HCT116 (cell line): Measurements from ENCODE around the gene PTPN23. TPM values are rescaled to one million over a fixed set of nuclear protein-coding genes. Genes with fewer than 3 reads are reported as not detected.

Experiments
- ATAC-seq: fragments of 200-7000 bp; cut with Tn5 transposase; 2 replicates; pipeline ENCODE4 v1.9.1; 2020; ENCODE audit warnings: mild to moderate bottlenecking, moderate library complexity
- BruUV-seq: library from RNA; stranded (reverse); fragments of 400-500 nt; replicated peaks from 2 replicates; lab custom pipeline; 2021; lab: Mats Ljungman, UMichigan
- CTCF ChIA-PET: fragments of 300-600 bp; sonication (Branson Sonifier 250); formaldehyde crosslinking; loops from one replicate; lab custom pipeline; 2021; ENCODE audit warnings: antibody characterized with exemption; lab: Charles Lee
- POLR2A ChIA-PET: fragments of 300-600, 350-600 bp; sonication (Branson Sonifier 250); formaldehyde crosslinking; loops from one replicate; lab custom pipeline; 2021; ENCODE audit warnings: antibody characterized with exemption; lab: Charles Lee
- RAD21 ChIA-PET, 2 experiments: fragments of 300-600 bp; sonication (Branson Sonifier 250); formaldehyde crosslinking; loops; one replicate each; lab custom pipeline; 2023; ENCODE audit warnings: low total read pairs in 2 of 2; ENCODE audit not compliant: uncharacterized antibody in 2 of 2, unreplicated experiment in 2 of 2, low non-redundant PET in 1 of 2; lab: Charles Lee
- DNase-seq: peaks from one replicate; pipeline ENCODE4 v3.0.0-alpha.2; 2010; ENCODE audit warnings: low read depth, low spot score
- H2AFZ ChIP-seq: fragments of 200-600 bp; shearing (Covaris generic), sonication (generic); 2 replicates; pipeline ENCODE4 v1.6.1; 2017; ENCODE audit warnings: low read depth, mixed run types, mixed read lengths, antibody characterized with exemption, low read length; ENCODE audit not compliant: poor library complexity, severe bottlenecking
- H3K27ac ChIP-seq: 2 replicates; pipeline ENCODE4 v1.5.1; 2012; ENCODE audit warnings: low read depth, low read length
- H3K27me3 ChIP-seq: fragments of 200-600 bp; sonication (generic); 2 replicates; pipeline ENCODE4 v1.6.1; 2016; ENCODE audit warnings: mixed run types, low read length, mixed read lengths; ENCODE audit not compliant: insufficient read depth
- H3K36me3 ChIP-seq, 2 experiments: fragments of 200-500 bp in 1 of 2; fragments of 200-600 bp in 1 of 2; sonication (Bioruptor generic) in 1 of 2; sonication (generic) in 1 of 2; 2 replicates each; pipeline versions ENCODE4 v1.5.1 to v1.6.1; 2014 to 2016; ENCODE audit warnings: low read length in 2 of 2, inconsistent platforms in 1 of 2, mixed read lengths in 1 of 2, mixed run types in 1 of 2; ENCODE audit not compliant: insufficient read depth in 2 of 2, control insufficient read depth in 1 of 2
- H3K4me1 ChIP-seq, 2 experiments: fragments of 200-600 bp in 1 of 2; sonication (generic) in 1 of 2; 2 replicates each; pipeline versions ENCODE4 v1.5.1 to v1.6.1; 2012 to 2017; ENCODE audit warnings: low read length in 2 of 2, inconsistent platforms in 1 of 2, mild to moderate bottlenecking in 1 of 2, mixed read lengths in 1 of 2, mixed run types in 1 of 2, moderate library complexity in 1 of 2; ENCODE audit not compliant: insufficient read depth in 2 of 2, control insufficient read depth in 1 of 2
- H3K4me2 ChIP-seq: fragments of 200-600 bp; sonication (generic); 2 replicates; pipeline ENCODE4 v1.6.1; 2017; ENCODE audit warnings: mixed run types, low read length, mixed read lengths
- H3K4me3 ChIP-seq, 2 experiments: fragments of 200-600 bp in 1 of 2; sonication (generic) in 1 of 2; replicated peaks in 1 of 2; 2 replicates each; pipeline ENCODE4 v1.5.1; 2011 to 2016; ENCODE audit warnings: low read length in 2 of 2, control low read depth in 1 of 2, low read depth in 1 of 2, mild to moderate bottlenecking in 1 of 2, mixed read lengths in 1 of 2, mixed run types in 1 of 2
- H3K79me2 ChIP-seq: fragments of 200-600 bp; sonication (generic); 2 replicates; pipeline ENCODE4 v1.6.1; 2017; ENCODE audit warnings: mild to moderate bottlenecking, mixed run types, low read length, moderate library complexity, mixed read lengths; ENCODE audit not compliant: insufficient read depth
- H3K9ac ChIP-seq: fragments of 200-600 bp; sonication (generic); 2 replicates; pipeline ENCODE4 v1.6.1; 2016; ENCODE audit warnings: low read length, mixed read lengths
- H3K9me2 ChIP-seq: fragments of 200-600 bp; sonication (generic), shearing (Covaris generic); 2 replicates; pipeline ENCODE4 v1.6.1; 2017; ENCODE audit warnings: mixed run types, mild to moderate bottlenecking, moderate library complexity; ENCODE audit not compliant: insufficient read depth
- H3K9me3 ChIP-seq, 2 experiments: fragments of 200-500 bp in 1 of 2; fragments of 200-600 bp in 1 of 2; sonication (Bioruptor generic) in 1 of 2; sonication (generic) in 1 of 2; 2 replicates each; pipeline ENCODE4 v1.6.1; 2014 to 2017; ENCODE audit warnings: low read length in 2 of 2, mixed read lengths in 2 of 2, inconsistent platforms in 1 of 2, low read depth in 1 of 2, mild to moderate bottlenecking in 1 of 2, mixed run types in 1 of 2, moderate library complexity in 1 of 2; ENCODE audit not compliant: control insufficient read depth in 1 of 2, insufficient read depth in 1 of 2
- H4K20me1 ChIP-seq: fragments of 200-600 bp; sonication (generic), shearing (Covaris generic); 2 replicates; pipeline ENCODE4 v1.6.1; 2017; ENCODE audit warnings: mixed run types, mild to moderate bottlenecking, moderate library complexity; ENCODE audit not compliant: insufficient read depth
- CEBPB ChIP-seq: IDR thresholded peaks from 2 replicates; pipeline ENCODE4 v1.6.1; 2012; ENCODE audit warnings: low read depth
- ELF1 ChIP-seq: IDR thresholded peaks from 2 replicates; pipeline ENCODE4 v1.6.1; 2012; ENCODE audit warnings: low read depth, borderline replicate concordance
- EZH2 ChIP-seq: fragments of 200-600 bp; sonication (generic); IDR thresholded peaks from 2 replicates; pipeline ENCODE4 v1.6.1; 2017; ENCODE audit warnings: antibody characterized with exemption, mixed run types
- RAD21 ChIP-seq: IDR thresholded peaks from 2 replicates; pipeline ENCODE4 v1.6.1; 2012; ENCODE audit warnings: low read depth, mild to moderate bottlenecking
- SP1 ChIP-seq: IDR thresholded peaks from 2 replicates; pipeline ENCODE4 v1.6.1; 2012; ENCODE audit warnings: low read depth
- SRF ChIP-seq: IDR thresholded peaks from 2 replicates; pipeline ENCODE4 v1.6.1; 2012; ENCODE audit warnings: low read depth
- TCF7L2 ChIP-seq: IDR thresholded peaks from 2 replicates; pipeline ENCODE4 v1.7.0; 2011; ENCODE audit warnings: borderline replicate concordance, inconsistent platforms; ENCODE audit not compliant: insufficient read depth, insufficient read length; ENCODE audit errors: extremely low read depth
- ZNF274 ChIP-seq: fragments of 200-500 bp; sonication (Bioruptor generic); IDR thresholded peaks from 2 replicates; pipeline ENCODE4 v1.6.1; 2014; ENCODE audit warnings: mild to moderate bottlenecking, low read depth, low read length, inconsistent platforms
- intact Hi-C: fragments of 100-400 bp; cut with micrococcal nuclease; formaldehyde crosslinking; loops from 2 replicates; pipeline ENCODE4 v1.10.0; 2022
- total RNA-seq: library from RNA; stranded (reverse); gene quantifications from one replicate; pipeline ENCODE4 v1.2.1, GENCODE V29; 2021; ENCODE audit not compliant: unreplicated experiment
- TF ChIP-seq, protein P1 (sequence below): IDR thresholded peaks from 2 replicates; pipeline ENCODE4 v1.6.1; 2012; ENCODE audit warnings: low read depth
- TF ChIP-seq, protein P2 (sequence below), 3 experiments: fragments of 200-600 bp in 1 of 3; sonication (generic) in 1 of 3; IDR thresholded peaks in 2 of 3; conservative IDR thresholded peaks in 1 of 3; 2 replicates each; pipeline ENCODE4 v1.5.1; 2012 to 2017; ENCODE audit warnings: low read depth in 2 of 3, low read length in 2 of 3, antibody characterized with exemption in 1 of 3, borderline replicate concordance in 1 of 3, control low read depth in 1 of 3, mild to moderate bottlenecking in 1 of 3, mixed read lengths in 1 of 3, mixed run types in 1 of 3, moderate library complexity in 1 of 3; ENCODE audit not compliant: insufficient read depth in 1 of 3

PTPN23 gene
- total RNA-seq, 1 experiment from 2014 or later, result 56.5 TPM

DNA sequence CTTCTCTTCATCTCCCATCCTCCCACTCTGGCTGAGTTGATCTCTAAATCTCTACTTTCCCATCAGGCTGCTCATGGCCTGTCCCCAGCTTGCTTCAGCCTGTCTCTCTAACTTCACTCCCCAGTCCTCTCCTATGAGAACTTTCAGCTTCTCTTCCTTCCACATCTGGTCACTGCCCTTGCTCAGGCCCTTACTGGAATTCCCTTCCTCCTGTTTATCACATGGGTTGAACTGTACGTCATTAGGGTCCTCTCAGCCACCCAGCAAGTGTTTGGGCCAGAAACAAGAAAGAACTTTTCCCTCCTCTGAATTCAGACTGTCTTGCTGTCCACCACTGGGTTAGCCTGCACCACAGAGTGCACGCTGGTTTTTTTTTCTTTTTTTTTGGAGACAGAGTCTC, 5.0 kb downstream of the PTPN23 start:
- intact Hi-C loops, result no loop called here
- Histone ChIP-seq H3K9ac (no peak overlapping the region), H4K20me1 (no peaks in the 10 kb centered on the region), H3K79me2 (peaks cover 90% of the 10 kb centered on the region), H3K9me3 (no peaks in the 10 kb centered on the region), H3K36me3 (no peaks in the 10 kb centered on the region; a peak in 1 of 4 replicates), H3K27ac (no peak overlapping the region), H3K27me3 (no peaks in the 10 kb centered on the region), H3K4me3 (no peak overlapping the region), H2AFZ (no peak overlapping the region), H3K4me1 (peaks cover 0 to 9% of the 10 kb centered on the region in 2 experiments; a peak in 1 of 4 replicates), H3K9me2 (no peaks in the 10 kb centered on the region), H3K4me2 (no peak overlapping the region)
- TF ChIP-seq EZH2, result no peak
- no peak for TF ChIP-seq RAD21
- TF ChIP-seq, protein P1, sequence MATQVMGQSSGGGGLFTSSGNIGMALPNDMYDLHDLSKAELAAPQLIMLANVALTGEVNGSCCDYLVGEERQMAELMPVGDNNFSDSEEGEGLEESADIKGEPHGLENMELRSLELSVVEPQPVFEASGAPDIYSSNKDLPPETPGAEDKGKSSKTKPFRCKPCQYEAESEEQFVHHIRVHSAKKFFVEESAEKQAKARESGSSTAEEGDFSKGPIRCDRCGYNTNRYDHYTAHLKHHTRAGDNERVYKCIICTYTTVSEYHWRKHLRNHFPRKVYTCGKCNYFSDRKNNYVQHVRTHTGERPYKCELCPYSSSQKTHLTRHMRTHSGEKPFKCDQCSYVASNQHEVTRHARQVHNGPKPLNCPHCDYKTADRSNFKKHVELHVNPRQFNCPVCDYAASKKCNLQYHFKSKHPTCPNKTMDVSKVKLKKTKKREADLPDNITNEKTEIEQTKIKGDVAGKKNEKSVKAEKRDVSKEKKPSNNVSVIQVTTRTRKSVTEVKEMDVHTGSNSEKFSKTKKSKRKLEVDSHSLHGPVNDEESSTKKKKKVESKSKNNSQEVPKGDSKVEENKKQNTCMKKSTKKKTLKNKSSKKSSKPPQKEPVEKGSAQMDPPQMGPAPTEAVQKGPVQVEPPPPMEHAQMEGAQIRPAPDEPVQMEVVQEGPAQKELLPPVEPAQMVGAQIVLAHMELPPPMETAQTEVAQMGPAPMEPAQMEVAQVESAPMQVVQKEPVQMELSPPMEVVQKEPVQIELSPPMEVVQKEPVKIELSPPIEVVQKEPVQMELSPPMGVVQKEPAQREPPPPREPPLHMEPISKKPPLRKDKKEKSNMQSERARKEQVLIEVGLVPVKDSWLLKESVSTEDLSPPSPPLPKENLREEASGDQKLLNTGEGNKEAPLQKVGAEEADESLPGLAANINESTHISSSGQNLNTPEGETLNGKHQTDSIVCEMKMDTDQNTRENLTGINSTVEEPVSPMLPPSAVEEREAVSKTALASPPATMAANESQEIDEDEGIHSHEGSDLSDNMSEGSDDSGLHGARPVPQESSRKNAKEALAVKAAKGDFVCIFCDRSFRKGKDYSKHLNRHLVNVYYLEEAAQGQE, result no peak
- no peak for TF ChIP-seq SRF
- TF ChIP-seq ZNF274, result no peak
- TF ChIP-seq ELF1, result no peak
- TF ChIP-seq, protein P2, sequence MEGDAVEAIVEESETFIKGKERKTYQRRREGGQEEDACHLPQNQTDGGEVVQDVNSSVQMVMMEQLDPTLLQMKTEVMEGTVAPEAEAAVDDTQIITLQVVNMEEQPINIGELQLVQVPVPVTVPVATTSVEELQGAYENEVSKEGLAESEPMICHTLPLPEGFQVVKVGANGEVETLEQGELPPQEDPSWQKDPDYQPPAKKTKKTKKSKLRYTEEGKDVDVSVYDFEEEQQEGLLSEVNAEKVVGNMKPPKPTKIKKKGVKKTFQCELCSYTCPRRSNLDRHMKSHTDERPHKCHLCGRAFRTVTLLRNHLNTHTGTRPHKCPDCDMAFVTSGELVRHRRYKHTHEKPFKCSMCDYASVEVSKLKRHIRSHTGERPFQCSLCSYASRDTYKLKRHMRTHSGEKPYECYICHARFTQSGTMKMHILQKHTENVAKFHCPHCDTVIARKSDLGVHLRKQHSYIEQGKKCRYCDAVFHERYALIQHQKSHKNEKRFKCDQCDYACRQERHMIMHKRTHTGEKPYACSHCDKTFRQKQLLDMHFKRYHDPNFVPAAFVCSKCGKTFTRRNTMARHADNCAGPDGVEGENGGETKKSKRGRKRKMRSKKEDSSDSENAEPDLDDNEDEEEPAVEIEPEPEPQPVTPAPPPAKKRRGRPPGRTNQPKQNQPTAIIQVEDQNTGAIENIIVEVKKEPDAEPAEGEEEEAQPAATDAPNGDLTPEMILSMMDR (IDR thresholded peaks at IDR 0.05 in 2 of 3, conservative IDR thresholded peaks at IDR 0.05 in 1 of 3; ENCODE audit: borderline replicate concordance in 1 of 3, insufficient read depth in 1 of 3, low read depth in 2 of 3, low read length in 2 of 3), result no peak
- TF ChIP-seq SP1, result no peak
- no peak for TF ChIP-seq CEBPB
- no peak for TF ChIP-seq TCF7L2
- no TSS peak for BruUV-seq
- POLR2A ChIA-PET, result no interaction called here
- ATAC-seq, result no peak
- CTCF ChIA-PET, result no interaction called here
- no peak for DNase-seq
- RAD21 ChIA-PET, result no interaction called here
